NOMO-1 treated with DMSO at 0.1 percent for 48 hours (cell line): Measurements from ENCODE around the gene MAP1S.
"Not testable (repeated sequence)": the region's sequence is repeated elsewhere in the genome, so short reads cannot be mapped to it uniquely, and the experiment has no call there.

Source experiments
- DNase-seq: peaks from one replicate; lab custom pipeline; 2025; ENCODE audit not compliant: unreplicated experiment; lab: John Stamatoyannopoulos, UW

MAP1S gene

DNA sequence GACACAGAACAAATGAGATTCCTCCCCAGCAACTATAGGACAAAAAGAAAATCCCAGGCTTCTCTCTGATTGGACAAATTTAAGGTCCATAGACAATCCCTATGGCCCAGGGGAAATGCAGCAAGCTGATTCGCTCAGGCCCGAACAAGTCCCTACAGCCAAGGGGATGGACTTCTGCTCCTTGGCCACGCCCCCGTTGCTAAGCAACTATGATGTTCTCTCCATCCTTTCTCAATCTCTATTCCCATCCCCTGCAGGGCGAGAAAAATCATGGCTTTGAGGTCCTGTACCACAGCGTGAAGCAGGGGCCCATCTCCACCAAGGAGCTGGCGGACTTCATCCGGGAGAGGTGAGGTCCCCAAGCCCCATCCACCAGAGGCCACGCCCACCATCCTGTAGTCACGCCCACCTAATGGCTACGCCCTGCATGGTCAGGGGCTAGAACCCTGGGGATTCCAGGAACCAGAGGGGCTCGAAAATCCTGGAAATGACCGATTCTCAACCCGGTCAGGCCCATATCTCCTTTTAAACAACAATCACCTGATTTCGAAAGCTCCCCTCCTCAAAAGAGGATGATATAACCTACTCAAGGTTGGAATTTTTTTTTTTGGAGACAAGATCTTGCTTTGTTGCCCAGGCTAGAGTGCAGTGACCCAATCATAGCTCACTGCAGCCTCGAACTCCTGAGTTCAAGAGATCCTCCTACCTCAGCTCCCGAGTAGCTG, 43.4 kb downstream of the MAP1S start:
- peak; percentile 29 for DNase-seq

DNA sequence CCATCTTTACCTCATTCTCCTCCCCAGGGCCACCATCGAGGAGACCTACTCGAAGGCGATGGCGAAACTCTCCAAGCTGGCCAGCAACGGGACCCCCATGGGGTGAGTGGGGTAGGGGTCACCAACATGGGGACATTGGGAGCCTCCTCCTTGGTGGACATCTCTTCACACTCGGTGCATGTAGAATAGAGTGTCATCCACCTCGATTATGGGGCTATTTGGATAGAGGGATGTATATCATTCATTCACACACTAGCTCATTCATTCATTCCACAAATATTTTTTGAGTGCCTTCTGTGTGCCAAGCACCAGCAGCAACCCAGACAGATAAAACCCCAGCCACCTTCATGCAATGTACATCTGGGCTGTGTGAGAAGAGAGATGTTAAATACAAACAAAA, 45.1 kb downstream of the MAP1S start:
- no peak for DNase-seq

DNA sequence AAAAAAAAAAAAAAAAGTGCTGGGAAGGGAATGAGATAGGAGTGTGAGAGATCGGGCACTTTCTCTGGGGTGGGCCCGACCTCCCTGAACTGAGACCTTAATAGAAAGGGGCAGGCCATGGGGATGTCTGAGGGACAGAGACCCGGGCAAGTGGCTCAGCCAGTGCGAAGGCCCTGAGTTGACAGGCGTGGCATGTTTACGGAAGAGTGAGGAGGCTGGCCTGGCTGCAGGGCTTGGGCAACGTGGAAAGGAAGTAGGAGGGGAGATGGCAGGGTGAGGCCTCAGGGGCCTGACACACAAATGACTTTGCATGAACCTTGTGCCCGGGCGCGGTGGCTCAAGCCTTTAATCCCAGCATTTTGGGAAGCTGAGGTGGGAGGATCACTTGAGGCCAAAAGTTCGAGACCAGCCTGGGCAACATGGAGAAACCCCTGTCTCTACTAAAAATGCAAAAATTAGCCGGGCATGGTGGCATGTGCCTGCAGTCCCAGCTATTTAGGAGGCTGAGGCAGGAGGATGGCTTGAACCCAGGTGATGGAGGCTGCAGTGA, 45.9 kb downstream of the MAP1S start:
- DNase-seq = peak; percentile 86

DNA sequence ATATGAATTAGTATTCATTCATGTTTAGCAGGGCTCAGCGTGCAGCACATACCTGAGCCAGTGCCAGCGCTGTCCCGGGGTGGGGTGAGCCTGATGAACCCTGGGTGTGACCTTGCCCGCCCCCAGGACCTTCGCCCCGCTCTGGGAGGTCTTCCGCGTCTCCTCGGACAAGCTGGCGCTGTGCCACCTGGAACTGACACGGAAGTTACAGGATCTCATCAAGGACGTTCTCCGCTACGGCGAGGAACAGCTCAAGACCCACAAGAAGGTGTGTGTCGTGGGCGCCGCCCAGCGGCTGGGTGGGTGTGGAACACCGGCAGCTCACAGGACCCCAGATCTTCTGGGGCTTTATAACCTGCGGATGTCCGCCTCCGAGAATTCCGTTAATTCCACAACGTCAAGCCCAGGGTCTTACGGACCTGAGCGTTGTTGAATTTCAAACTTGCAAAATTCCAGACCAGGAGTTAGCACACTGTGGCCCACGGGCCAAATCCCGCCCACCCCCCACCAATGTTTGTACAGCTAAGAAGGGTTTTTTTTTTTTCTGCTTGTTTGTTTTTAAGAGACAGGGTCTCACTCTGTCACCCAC, 47.4 kb downstream of the MAP1S start:
- no peak for DNase-seq

DNA sequence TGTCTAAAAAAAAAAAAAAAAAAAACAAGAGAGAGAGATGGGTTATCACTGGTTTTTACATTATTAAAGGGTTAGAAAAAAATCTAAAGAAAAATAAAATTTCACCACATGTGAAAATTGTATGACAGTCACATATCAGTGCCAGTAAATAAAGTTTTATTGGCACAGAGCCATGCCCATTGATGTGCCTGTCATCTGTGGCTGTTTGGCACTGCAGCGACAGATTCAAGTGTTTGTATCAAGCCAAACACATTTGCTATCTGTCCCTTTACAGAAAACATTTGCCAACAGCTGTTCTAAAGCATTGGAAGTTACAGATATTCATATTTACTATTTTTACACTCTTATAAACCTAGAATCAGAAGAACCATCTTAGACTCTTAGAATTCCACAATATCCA, 48.3 kb downstream of the MAP1S start:
- no peak for DNase-seq

DNA sequence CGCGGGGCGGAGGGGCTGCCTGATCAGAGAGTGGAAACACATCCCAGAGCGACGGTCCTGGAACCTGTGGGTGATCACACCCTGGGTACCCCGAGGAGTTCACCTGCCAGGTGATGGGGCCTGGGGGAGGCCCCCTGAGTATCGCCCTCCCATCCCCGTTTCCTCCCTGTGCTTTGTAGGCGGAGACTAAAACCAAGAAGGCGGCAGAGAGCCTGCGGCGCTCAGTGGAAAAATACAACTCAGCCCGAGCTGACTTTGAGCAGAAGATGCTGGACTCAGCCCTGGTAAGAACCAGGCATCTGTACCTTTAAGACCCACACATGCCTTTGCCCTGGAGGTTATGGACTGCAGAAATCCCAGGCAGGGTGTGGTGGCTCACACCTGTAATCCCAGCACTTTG, 51.3 kb downstream of the MAP1S start:
- DNase-seq = no peak

DNA sequence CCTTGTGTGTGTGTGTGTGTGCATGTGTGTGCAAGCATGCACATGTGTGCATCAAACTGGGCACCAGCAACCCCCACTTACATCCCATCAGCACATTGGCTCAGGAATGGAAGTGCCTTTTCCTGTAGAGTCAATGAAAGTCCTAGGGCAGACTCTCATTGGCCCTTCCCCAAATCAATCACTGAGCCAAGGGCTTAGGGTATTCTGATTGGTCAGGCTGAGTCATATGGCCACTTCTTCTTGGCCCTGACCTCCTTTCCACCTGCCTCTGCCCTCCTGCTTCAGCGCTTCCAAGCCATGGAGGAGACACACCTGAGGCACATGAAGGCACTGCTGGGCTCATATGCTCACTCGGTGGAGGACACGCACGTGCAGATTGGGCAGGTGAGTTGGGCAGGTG, 52.9 kb downstream of the MAP1S start:
- no peak for DNase-seq

DNA sequence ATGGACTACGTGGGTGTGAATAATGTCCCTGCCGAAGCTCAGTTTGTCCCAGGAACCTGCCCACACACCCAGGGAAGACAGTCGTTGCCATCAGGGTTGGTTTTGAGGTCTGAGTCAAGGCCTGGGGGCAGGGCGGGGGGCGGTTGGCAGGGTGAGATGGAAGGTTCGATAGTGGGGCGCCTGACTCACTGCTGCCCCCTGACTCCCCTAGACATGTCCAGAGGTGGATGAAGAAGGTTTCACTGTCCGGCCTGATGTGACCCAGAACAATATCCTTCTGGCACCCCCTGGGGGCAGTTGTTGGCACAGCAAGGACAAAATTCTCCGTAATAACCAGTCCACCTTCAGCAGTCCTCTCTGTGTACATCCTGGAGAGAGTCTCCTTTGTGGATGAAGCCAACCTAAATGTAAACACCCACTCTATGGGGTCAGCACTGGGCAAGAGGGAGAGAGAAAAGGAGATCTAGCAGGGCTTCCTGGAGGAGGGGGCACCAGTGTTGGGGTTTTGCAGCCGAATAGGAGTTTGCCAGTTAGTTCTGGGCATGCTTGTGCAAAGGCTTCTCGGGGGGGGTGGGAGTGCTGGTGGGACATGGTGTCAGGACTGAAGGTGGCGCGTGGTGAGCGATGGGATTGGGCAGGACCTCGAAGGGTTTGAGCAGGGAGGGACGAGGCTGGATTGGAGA, 56.1 kb downstream of the MAP1S start:
- peak; percentile 6 for DNase-seq

DNA sequence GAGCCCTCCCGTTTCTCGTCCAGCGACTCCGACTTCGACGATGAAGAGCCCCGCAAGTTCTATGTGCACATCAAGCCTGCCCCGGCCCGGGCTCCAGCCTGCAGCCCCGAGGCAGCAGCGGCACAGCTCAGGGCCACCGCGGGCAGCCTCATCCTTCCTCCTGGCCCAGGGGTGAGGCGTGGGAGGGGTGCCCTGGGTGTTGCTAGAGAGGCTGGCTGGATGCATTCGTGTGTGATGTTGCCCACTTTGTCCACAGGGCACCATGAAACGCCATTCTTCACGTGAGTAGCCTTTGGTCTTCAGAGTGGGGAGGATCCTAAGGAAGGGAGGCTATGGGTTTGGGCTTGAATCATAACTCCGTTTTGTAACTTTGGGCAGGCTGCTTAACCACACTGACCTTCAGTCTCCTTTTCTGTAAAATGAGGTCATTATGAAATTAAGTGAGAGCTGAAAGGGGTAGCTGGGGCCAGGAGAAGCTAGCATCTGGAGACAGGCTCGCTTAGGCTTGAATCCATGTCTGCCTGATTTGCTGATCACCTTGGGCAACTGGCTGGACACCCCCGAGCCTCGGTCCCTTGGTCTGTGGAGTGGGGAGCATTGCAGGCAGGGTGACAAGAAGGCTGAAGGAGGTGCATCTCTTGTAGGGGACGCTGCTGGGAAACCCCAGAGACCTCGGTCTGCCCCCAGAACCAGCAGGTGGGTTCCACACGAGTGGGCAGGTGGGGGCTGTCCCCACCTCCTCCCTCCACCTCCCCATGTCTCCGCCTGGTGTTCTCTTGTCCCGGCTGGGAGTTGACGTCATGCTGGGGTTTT, 56.9 kb downstream of the MAP1S start:
- no peak for DNase-seq

DNA sequence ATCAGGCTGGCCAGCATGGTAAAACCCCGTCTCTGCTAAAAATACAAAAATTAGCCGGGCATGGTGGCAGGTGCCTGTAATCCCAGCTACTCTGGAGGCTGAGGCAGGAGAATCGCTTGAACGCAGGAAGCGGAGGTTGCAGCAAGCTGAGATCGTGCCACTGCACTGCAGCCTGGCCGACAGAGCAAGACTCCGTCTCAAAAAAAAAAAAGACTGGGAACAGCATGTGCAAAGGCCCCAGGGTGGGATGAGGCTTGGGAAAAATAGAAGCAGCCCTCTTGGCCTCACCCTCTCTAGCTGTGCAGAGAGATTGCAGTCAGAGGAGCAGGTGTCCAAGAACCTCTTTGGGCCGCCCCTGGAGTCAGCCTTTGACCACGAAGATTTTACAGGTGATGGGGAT, 58.6 kb downstream of the MAP1S start:
- DNase-seq = not testable (repeated sequence)

DNA sequence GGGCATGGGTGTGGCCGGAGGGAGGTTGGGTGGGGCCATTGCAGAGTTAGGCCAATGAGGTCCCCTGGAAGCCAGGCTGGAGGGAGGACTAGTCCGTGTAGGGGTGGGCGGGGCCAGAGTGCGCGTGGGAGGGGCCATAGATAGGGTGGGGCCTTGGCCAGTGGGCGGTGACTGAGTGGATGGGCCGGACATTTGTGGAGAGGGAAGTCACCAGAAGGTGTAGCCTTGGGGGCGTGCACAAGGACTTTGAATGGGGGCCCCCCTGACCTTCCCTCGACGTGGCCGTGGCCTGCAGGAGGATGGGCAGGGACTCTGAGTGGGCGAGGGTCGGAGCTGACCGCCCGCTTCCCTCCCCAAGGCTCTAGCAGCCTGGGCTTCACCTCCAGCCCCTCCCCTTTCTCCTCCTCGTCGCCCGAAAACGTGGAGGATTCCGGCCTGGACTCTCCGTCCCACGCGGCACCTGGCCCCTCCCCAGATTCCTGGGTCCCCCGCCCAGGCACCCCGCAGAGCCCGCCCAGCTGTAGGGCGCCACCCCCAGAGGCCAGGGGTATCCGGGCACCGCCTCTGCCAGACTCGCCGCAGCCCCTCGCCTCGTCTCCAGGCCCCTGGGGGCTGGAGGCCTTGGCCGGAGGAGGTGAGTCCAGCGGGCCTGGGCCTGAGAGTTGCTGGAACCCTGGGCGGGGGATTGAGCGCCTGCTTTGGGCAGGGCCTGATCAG, 59.1 kb downstream of the MAP1S start:
- peak; percentile 18 for DNase-seq

DNA sequence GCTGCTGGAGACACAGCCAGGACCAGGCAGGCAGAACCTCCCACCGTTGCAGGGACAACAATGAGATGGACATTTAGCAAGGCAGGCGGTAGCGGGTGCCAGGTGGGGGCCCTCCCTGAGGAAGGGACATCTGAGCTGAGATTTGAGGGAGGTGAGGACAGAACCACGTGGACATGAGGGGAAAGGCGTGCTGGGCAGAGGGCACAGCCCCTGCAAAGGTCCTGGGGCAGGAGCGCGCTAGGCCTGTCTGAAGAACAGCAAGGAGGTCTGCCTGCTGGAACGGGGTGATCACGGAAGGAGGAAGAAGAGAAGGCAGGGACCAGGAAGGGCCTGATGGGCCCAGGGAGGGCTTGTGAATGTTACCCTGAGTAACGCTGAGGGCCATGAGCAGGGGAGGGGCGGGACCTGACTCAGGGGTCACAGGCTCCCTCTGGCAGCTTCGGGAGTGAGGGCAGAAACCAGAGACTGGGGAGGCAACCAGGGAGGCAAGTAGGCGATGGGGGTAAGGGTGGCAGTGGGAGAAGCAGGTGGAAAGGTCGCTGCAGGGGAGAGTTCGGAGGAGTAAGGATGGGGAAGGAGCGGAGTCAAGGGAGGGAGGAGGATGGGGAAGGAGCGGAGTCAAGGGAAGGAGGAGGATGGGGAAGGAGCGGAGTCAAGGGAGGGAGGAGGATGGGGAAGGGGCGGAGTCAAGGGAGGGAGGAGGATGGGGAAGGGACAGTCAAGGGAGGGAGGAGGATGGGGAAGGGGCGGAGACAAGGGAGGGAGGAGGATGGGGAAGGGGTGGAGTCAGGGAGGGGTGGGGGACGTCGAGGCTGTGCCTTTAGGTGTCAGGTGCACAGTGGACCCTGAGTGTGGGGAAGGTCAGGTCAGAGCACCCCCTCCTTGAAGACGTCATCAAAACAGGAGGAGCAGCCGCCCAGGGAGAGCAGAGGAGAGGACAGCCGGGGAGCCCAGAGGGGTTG, 60.0 kb downstream of the MAP1S start:
- DNase-seq = no peak

DNA sequence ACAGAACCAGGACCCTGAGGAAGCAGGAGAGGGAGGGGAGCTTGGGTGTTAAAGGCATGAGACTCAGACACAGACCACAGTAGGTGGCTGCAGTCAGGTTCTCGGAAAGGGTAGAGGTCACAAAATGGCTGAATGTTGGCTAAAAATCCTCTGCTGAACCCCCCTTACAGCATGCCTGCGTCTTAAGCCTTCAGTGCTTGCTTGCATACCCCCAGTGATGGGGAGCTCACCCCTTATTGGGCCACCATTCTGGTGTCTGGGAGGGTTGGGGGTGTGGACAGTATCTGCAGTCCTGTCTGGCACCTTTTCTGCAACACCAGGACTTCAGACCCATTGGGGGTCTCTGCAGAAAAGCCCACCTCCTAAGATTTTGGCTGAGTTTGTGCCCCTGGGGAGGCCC, 61.5 kb downstream of the MAP1S start:
- no peak for DNase-seq

DNA sequence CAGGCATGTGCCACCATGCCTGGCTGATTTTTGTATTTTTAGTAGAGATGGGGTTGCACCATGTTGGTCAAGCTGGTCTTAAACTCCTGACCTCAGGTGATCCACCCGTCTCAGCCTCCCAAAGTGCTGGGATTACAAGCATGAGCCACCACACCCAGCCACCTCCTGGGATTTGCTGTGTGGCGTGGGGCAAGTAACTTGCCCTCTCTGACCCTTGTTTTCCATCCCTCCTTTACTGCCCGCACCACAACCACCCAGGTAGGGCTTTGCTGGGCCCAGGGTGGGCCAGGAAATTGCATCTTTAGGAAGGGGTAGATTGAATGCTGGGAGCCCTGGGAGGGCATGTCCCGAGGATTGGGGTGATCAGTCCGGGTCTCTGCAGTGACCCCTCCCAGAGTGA, 64.4 kb downstream of the MAP1S start:
- not testable (repeated sequence) for DNase-seq
